Activated naive CD8-positive, alpha-beta T cell treated with anti-CD3 and anti-CD28 coated beads, Interleukin-2, amount 50 U/mL, for 16 hours (primary cell): ENCODE data around the gene SLC25A22.

Experiments
- DNase-seq: peaks from one replicate; pipeline ENCODE4 v3.0.0-alpha.2; 2020; ENCODE audit warnings: low read depth, low spot score

SLC25A22 gene

GRCh38 chr11:804599-804964 lies 6.5 kb upstream of the SLC25A22 start:
- DNase-seq, result no peak

GRCh38 chr11:803770-804598 lies 5.9 kb upstream of the SLC25A22 start:
- no peak for DNase-seq

- DNase-seq, result no peak
Observed at GRCh38 chr11:803467-803742, 5.3 kb upstream of the SLC25A22 start.

GRCh38 chr11:802693-803466 lies 4.8 kb upstream of the SLC25A22 start:
- no peak for DNase-seq

- DNase-seq, result no peak
Observed at GRCh38 chr11:802018-802617, 4.0 kb upstream of the SLC25A22 start.

- DNase-seq, result no peak
Observed at GRCh38 chr11:801097-801780, 3.2 kb upstream of the SLC25A22 start.

- DNase-seq, result no peak
Observed at GRCh38 chr11:800473-800872, 2.4 kb upstream of the SLC25A22 start.

- DNase-seq, result no peak
Observed at GRCh38 chr11:799641-800316, 1.7 kb upstream of the SLC25A22 start.

GRCh38 chr11:797296-798092 lies 587 bp downstream of the SLC25A22 start:
- DNase-seq, result peak; percentile 61

- no peak for DNase-seq
Observed at GRCh38 chr11:796565-797295, 1.4 kb downstream of the SLC25A22 start.

- peak; percentile 53 for DNase-seq
Observed at GRCh38 chr11:795634-796564, 2.2 kb downstream of the SLC25A22 start.

GRCh38 chr11:794766-795633 lies 3.1 kb downstream of the SLC25A22 start:
- DNase-seq, result no peak

GRCh38 chr11:794013-794765 lies 3.9 kb downstream of the SLC25A22 start:
- DNase-seq, result no peak

- DNase-seq, result no peak
Observed at GRCh38 chr11:793556-793955, 4.5 kb downstream of the SLC25A22 start.

GRCh38 chr11:792873-793272 lies 5.2 kb downstream of the SLC25A22 start:
- no peak for DNase-seq

GRCh38 chr11:792535-792821 lies 5.6 kb downstream of the SLC25A22 start:
- DNase-seq, result no peak

- no peak for DNase-seq
Observed at GRCh38 chr11:791658-792534, 6.2 kb downstream of the SLC25A22 start.
